HEK293T (cell line): ENCODE results near the gene HNRNPAB.

ENCODE experiments used
- BHLHE40 ChIP-seq: fragments of 450-650 bp; IDR thresholded peaks from 2 replicates; pipeline ENCODE4 v1.6.1; 2016; ENCODE audit warnings: mild to moderate bottlenecking, moderate library complexity, borderline replicate concordance
- NFRKB ChIP-seq: fragments of 450-650 bp; IDR thresholded peaks from 2 replicates; pipeline ENCODE4 v1.6.1; 2016; ENCODE audit warnings: mild to moderate bottlenecking, moderate library complexity
- TARDBP ChIP-seq: fragments of 450-650 bp; IDR thresholded peaks from 2 replicates; pipeline ENCODE4 v1.6.1; 2016

DNA sequence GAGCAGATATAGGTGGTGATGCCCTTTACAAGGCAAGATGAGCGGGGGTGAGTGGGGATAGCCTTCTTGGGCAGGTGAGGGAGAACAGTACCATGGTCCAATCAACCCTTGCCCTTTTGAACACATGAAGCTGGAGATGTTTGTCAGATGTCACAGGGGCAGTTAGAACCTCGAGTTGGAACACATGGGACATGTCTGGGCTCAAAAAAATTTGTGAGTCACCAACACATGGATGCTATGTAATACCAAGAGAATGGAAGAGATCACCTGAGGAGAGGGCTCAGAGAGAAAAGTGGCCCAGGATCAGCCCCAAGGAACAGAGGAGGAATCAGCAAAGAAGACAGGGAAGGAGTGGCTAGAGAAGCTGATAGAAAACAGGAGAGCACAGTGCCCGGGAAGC lies 23.6 kb downstream of the HNRNPAB start:
- TF ChIP-seq NFRKB (no peak), TARDBP (no peak), BHLHE40 (no peak)
